TTC549 (cell line): ENCODE data around the gene PCGF3.
"Not testable (repeated sequence)": the region's sequence is repeated elsewhere in the genome, so short reads cannot be mapped to it uniquely, and the experiment has no call there.

Experiments used
- FAIRE-seq: peaks from 2 replicates; lab custom pipeline; 2012; peaks lifted over from hg19 to GRCh38; lab: Jason Lieb, UNC

Gene PCGF3

DNA sequence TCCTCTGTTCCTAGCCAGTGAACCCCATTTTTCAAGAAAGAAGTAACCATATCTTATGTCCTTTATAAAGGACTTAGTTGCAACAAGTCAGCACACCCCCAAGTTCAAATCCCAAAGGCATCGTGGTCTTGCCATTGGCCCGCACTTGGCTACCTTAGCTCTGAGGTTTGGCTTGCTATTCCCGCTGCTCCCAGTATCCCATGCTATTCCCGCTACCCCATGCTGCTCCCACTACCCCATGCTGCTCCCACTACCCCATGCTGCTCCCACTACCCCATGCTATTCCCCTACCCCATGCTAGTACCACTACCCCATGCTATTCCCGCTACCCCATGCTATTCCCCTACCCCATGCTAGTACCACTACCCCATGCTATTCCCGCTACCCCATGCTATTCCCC is 37.4 kb upstream of the PCGF3 start:
- FAIRE-seq = not testable (repeated sequence)

DNA sequence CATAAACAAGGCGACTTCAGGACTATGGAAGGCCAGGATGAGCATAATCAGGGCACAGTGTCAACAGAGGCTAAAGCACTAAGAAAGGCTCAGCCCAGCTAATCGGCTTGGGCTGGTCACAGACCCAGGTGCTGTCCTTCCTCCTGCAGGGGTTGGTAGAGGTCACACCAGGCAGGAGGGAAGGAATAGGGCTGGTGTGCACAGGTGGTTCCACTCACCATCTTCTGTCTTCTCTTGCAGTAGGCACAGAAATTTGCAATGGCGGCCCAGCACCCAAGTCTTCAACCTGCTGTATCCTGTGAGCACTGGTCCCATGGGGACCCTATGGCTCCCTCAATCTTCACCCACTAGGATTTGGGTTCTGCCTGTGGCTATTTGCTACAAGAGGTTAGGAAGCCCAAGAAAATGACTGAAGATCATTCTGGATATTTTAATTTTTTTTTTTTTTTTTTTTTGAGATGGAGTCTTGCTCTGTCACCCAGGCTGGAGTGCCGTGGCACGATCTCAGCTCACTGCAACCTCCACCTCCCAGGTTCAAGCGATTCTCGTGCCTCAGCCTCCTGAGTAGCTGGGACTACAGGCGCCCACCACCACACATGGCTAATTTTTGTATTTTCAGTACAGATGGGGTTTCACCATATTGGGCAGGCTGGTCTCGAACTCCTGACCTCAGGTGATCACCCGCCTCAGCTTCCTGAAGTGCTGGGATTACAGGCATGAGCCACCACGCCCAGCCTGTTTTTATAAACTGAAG is 35.6 kb upstream of the PCGF3 start:
- FAIRE-seq = not testable (repeated sequence)

DNA sequence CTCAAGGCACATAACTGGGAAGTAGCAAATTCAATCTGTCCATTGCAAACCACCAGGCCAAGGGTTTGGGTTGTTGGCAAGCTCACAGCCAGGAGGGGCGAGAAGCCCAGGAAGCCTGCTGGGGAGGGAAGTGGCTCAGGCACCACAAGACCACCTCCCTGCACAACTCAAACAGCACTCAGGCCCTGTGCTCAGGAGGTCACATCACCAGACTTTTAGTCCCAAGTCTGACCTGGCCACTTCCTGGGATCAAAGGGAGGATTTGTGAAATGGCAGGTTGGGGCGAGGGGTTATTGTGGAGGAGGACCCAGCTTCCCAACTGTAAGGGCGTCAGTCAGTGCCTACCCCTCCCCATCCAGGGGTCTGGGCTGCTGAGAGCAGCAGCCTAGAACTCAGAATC is 33.9 kb upstream of the PCGF3 start:
- no peak for FAIRE-seq

DNA sequence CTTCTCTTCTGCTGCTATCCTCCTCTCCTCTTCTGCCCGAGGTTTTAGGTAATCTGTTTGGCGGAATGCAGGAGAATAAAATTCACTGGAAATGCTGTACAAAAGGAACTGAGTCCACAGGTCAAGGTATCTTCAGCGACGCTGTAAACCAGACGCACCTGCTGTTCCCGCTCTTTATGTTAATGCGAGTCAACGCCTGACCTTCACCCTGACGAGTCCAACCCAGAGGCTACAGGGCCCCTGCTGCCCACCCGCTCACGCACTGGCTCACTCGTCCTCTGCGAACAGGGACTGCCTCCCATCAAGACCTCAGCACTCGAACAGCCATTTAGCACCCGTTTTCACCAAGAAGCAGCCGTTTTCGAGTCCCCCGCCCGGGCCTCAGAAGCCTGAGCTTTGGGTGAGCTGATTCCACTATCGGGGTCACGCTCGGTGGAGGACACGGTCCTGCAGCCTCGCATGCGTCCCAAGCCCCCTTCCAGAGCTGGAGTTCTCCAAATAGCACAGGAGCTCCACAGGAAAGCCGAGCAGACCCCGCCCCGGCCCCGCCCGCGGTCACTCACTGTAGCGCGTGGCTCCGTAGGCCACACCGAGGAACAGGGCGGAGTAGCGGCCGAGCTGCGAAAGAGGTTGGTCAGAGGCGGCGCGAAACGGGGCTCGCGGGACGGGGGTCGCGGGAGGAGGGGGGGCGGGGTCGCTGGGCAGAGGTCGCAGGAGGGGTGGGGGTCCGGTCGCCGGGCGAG is 32.1 kb upstream of the PCGF3 start:
- no peak for FAIRE-seq

DNA sequence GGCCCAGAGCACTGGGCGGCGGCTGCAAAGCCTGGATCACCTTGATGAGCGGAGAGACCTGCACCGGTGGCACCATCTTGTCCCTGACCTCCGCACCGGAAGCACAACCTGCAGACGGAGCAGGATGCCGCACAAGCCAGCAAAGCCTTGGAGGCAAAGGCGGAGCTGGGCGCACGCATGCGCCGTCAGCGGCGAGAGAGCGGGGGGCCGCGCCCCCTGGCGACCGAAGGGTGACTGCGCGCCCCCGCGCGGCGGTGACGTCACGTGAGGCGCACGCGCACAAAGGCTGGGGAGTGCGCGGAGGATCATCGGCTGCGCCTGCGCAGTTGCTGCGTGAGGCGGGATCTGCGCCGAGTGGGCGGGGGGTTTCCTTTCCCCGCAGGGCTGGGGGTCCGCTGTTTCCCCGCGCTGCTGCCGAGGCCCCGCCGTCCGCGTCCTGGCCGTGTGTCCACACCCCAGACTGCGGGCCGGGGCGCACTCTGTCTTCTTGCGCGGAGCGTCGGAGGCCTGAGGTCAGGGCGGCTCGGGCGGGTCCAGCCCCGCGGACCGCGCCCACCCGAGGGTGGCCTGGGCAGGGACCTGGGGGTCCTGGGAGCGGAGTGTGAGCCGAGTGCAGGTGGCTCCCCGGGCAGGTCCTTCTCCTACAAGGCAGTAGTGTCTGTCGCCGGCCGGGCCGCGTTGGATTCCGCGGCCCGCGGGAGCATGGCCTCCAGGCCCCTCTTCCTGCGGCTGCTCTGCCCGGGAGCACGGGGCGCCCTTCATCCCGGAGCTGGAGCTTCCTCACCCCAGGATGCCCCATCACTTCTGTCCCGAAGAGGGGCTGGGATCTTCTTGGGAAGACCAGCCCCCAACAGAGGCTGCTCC is 31.2 kb upstream of the PCGF3 start, which contains the start of the genes ATP5ME and MYL5:
Gene ATP5ME, minus strand, starts transcription at position 105 of the 864 bp plus-strand sequence. Its CDS starts 29 bp downstream, at position 76.
Gene MYL5, plus strand, starts transcription at position 371 of the 864 bp plus-strand sequence. CDS start 3,485 bp downstream, outside the sequence.
- no peak for FAIRE-seq

DNA sequence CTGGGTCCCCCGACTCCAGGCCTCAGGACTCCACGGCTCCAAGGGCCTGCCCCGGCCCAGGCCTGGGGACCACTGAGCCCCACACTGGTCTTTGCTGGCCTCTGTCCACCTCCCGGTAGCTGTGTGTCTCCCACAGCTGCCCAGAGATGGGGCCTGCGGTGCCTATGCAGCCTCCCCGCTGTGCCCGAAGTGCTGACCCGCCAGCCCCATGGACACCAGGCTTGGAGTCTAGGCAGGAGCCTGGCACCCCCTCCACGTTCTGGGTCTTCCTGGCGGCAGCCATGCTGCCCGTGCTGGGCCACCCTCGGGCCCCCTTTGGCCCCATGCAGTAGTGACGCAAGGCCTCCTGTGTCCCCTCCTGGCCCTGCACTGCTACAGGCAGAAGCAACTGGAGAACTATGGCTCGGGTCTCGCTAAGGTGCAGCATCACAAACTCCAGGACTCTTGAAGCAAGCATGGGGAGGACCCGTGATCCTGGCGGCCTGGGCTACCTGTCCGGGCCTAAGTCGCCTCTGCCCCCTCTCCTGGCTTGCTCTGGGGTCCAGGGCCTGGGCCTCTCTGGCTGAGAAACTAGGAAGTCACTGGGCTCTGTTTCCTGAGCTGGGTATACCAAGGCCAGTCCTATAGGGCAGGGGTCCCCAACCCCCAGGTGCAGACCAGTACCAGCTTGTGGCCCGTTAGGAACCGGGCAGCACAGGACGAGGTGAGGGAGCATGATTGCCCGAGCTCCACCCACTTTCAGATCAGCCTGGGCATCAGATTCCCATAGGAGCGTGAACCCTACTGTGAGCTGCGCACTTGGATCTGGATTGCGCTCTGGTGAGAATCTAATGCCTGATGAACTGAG is 30.4 kb upstream of the PCGF3 start:
- no peak for FAIRE-seq

DNA sequence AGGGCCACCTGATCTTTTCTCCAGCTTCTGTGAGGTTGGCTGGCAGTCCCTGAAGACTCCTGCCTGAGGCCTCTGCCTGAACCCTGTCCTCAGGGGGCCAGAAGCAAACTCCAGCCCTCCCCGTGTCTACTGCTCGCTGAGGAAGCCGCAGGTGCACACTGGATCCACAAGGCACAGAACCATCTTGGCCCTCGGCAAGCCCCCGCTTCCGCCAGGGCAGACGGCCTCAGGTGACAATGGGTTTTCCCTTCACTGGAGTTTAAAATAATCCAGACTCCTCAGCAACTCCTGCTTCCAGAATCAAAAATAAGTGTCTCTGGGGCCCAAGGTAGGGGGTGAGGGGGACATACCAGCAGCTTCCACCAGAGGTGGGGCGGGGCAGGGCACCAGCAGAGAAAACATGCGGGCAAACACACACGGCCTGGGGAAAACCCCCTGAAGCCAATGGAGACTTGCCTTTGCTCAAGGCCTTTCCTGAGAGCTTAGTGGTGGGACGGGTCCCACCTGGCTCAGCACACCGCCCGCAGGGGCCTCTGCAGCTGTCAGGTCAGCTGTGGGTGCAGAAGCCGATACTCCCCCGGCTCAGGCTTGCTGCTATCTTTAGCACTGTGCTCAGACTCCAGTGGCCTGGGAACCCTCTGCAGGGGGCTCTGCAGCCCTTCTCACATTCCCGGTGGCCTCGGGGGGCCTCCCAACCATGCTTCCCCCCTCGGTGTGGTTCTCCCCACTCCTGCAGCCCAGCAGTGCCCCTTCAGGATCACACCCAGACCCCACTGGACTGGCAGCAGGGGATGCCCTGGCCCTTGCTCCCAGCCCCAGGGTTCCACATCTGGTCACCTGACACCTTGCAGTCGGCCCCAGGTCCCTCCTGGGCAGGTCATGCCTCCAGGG is 29.4 kb upstream of the PCGF3 start:
- no peak for FAIRE-seq

DNA sequence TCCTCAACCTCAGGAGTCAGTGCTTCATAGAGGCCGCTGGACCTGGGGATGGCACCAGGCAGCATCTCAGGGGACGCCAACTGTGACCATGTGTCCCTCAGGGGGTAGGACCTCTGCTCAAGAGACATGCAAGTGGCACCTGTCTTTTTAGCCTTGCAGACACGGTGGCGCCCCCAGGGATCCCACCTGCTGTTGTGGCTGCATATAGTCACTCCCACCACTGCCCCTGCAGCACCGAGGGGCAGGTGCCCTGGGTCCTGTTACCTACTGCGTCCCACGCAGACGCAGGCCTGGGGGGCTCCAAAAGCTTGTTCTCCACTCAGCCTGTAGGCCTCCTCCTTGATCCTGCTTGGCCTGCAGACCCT is 28.8 kb upstream of the PCGF3 start:
- no peak for FAIRE-seq

DNA sequence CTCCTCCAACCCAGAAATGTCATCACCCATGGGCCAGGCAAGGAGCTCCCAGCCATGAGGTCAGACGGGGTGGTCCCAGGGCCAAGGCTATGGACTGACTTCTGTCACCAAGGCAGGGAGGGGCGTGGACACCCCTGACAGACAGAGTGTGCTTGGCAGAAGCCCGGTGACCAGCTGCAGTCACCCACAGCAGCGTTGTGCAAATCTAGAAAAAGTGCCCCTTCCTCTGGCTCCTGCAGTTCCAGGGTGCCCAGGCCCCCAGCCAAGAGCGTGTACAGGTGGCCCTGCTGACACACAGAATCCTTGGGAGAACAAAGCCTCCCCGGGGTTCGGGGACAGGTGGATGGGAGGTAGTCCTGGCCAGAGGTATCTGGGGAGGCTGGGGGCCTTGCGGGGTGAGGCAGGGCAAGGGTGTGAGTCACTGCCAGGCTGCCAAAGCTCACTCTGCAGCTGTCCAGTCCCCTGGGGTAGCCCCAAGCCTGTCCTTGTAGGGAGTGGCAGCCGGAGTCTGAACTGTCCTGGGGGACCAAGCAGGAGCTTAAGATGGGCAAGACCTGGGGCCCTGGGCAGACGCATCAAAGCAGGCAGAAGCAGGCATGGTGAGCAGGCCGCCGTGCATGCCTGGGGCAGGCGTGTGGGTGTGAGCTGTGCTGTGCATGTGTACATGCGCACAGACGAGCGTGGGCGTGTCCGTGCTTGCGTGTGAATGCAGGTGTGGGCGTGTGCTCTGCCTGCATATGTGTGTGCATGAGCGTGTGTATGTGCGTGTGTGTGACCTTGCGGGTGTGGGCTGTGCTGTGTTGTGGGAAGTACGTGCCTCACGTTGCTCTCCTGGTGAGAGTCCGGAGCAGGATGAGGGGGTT is 28.0 kb upstream of the PCGF3 start:
- no peak for FAIRE-seq

DNA sequence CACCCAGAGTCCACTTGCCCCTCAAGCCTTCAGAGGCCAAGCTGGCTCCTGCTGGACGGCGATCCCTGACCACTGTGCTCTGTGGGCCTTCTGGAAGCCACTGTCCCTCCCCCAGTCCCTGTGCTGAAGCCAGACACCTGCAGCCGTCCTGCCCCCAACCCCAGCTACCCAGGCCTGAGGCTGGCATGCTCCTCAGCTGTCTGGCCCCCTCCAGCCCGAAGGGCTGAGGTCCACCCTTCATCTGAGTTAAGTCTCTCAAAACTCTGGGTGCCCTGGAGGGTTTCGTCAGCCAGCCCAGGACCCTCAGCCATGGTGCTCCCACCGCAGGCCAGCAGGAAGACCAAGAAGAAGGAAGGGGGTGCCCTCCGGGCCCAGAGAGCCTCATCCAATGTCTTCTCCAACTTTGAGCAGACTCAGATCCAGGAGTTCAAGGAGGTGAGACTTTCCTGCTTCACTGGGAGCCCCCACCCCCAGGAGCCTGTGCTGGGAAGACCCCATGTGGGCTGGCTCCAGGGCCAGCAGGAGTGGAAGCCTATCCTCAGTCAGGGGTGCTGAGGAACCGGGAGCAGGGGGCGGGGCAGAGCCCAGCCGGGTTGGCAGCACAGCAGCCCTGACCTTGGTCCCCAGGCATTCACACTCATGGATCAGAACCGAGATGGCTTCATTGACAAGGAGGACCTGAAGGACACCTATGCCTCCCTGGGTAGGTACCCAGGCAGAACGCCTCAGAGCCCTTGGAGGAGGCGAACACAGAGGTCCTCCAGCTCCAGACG is 27.1 kb upstream of the PCGF3 start:
- no peak for FAIRE-seq

DNA sequence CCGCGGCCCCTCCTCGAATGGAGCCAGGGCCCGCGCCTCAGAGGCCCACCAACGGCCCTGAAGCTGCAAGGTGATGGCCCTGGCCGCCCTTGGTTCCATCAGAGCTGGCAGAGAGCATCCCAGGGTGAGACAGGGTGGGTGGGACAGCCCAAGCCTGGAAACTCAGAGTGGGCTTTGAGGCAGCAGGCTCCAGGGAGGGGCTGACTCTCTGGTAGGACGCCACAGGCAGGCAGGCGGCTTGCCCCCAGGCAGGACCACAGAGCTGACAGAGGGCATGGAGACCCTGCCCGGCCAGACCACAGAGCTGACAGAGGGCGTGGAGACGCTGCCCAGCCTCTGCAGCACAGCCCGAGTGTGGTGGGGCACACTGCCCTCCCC is 26.5 kb upstream of the PCGF3 start:
- no peak for FAIRE-seq

DNA sequence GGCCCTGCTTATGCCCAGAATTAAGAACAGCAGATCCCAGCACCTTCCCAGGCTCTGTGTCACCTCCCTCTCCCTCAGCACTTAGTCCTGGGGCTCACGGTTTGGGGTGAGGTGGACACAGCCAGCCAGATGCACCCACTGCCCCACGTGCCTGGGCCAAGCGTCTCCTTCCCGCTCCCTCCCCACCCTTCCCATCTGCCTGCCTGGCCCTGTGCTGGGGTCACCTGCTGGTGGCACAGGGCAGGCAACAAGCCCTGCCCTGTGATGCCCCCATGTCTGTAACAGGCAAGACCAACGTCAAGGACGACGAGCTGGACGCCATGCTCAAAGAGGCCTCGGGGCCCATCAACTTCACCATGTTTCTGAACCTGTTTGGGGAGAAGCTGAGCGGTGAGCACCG is 26.0 kb upstream of the PCGF3 start:
- no peak for FAIRE-seq

DNA sequence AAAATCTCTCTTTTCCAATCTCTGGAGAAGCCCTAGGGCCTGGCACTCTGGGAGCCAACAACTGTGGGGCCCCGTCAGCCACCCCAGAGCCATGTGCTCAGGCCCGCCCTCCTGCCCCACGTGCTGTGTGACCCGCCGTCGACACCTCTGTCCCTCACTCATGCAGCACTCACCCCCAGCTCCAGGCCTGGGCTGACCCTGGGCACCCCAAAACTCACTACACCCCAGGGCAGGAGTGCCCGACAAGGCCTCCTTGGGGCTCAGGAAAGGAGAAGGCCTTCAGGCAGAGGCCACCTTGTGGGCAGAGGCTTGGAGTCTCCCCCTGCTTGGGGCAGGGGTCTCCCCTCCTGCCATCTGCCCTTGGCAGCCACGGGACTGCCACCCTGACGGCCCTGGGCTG is 25.5 kb upstream of the PCGF3 start:
- no peak for FAIRE-seq

DNA sequence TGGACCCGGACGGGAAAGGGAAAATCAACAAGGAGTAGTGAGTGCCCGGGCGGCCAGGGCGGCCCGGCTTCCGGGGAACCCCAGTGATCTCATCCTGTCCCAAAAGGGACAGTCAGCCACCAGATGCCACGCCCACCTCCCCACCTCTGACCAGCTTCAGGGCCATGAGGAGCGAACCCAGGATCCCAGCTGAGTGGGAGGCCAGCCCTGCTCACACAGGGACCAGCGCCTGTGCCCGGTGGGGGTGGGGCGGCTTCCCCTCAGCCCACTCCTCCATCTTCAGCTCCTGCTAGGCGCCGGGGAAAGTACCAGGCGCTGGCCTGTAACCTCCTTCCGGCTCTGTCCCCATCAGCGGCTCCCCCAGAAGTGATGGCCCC is 25.1 kb upstream of the PCGF3 start:
- no peak for FAIRE-seq

DNA sequence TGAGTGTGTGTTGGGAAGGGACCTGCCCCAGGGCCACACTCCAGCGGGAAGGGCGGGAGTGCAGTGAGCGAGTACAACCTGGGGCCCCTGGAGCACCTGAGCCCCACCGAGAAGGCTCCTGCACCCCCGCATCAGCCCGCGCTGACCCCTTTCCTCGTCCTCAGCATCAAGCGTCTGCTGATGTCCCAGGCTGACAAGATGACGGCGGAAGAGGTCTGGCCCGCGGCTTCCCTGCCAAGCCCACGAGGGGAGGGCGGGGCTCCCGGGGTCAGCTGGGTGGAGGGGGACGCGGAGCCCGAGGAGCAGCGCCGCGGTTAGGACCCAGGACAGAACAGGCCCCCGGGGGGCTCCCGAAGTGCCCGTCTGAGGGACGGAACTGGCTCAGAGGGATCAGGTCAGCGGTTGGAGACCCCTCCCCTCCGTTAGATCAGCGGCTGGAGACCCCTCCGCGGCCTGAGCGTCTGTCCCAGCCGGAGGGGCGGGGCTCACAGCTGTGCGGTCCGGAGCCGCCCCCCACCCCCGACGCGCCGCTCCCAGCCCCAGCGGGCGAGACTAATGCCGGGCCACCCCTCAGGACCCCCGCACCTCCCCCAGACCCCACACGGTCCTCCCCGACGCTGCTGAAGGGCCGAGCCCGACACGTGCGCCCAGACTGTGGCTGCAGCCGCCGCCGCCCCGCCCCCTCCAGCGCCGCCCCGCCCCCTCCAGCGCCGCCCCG is 24.5 kb upstream of the PCGF3 start:
- no peak for FAIRE-seq

DNA sequence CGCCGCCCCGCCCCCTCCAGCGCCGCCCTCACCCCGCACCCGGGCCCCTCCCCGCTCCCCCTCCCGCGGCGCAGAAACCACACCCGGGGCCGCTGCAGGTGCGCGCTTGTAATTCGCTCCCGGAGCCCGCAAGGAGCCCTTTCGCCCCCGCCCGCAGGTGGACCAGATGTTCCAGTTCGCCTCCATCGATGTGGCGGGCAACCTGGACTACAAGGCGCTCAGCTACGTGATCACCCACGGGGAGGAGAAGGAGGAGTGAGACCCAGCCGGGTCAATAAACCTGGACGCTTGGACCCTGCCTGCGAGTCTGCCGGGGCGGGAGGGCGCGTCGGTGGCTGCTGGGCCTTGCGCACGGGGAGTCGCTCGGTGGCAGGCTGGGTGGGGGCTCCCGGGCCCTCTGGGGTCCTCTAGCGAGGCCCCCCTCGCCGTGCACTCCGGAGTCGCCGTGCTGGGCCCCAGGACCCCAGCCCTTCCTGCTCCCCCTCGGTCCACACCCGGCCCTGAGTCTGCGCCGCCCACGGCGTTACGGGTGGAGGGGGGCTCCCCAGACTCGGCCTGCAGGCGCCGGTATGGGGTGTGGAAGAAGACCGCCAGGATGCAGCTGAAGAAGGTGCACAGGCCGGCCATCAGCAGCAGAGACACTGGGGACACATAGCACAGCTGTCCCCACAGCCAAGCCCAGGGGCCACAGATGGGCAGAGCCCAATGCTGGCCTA is 23.7 kb upstream of the PCGF3 start:
- FAIRE-seq = no peak

DNA sequence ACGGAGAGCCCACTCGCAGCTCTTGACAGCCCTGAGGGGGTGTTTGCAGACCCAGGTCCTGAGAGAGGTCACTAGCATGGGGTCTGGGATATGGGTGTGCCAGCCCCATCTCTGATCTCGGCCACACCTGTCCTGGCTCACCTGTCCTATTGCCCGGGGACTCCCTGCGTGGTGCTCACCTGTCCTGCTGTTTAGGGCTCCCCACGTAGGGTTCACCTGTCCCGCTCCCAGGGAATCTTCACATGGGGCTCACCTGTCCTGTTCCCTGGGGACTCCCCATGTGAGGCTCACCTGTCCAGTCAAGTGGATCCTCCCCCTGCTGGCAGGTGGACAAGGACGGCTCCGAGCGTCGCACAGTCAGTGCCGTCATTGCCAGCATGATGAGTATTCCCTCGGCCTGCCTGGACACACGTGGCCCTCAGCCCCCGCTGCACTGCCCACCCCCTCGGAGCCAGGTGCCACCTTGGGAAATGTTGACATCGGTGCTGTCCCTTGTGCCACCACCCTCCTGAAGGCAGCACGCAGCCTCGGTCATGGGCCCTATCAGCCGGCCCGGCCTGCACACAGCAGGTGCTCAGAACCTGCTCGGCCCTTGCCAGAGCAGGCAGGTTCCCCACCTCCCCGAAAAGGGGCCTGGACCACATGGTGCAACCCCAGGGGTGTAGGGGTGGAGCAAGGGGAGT is 23.0 kb upstream of the PCGF3 start:
- no peak for FAIRE-seq
